H1 (cell line): Measurements from ENCODE around the gene SPATA19. TPM values are rescaled to one million over a fixed set of nuclear protein-coding genes. Genes with fewer than 3 reads are reported as not detected.

Source experiments
- CTCF ChIA-PET: fragments of 300-600 bp; sonication (Branson Sonifier 250); formaldehyde crosslinking; loops from one replicate; lab custom pipeline; 2021; ENCODE audit not compliant: partially characterized antibody; lab: Charles Lee
- POLR2A ChIA-PET: fragments of 300-600 bp; sonication (Branson Sonifier 250); formaldehyde crosslinking; loops from one replicate; lab custom pipeline; 2021; ENCODE audit warnings: inconsistent platforms; ENCODE audit not compliant: partially characterized antibody; lab: Charles Lee
- DNase-seq, 2 experiments: peaks; one replicate each; pipeline versions ENCODE4 v3.0.0 to v3.0.0-alpha.2; 2010 to 2022; ENCODE audit warnings: low spot score in 2 of 2, low read depth in 1 of 2, mixed read lengths in 1 of 2
- FAIRE-seq: peaks from 2 replicates; lab custom pipeline; 2011; peaks lifted over from hg19 to GRCh38; lab: Jason Lieb, UNC
- H2AFZ ChIP-seq: 2 replicates; pipeline ENCODE4 v1.8.1; 2012; ENCODE audit warnings: low read length, inconsistent platforms
- H2AK5ac ChIP-seq: 2 replicates; pipeline ENCODE4 v1.6.1; 2013; ENCODE audit warnings: low read depth, low read length
- H2BK120ac ChIP-seq: replicated peaks from 2 replicates; pipeline ENCODE3; 2013; ENCODE audit warnings: low read depth, low read length, inconsistent platforms
- H2BK12ac ChIP-seq: 2 replicates; pipeline ENCODE4 v1.6.1; 2013; ENCODE audit warnings: low read depth, low read length
- H2BK15ac ChIP-seq: 2 replicates; pipeline ENCODE4 v1.6.1; 2013; ENCODE audit warnings: low read length
- H2BK20ac ChIP-seq: 2 replicates; pipeline ENCODE4 v1.6.1; 2013; ENCODE audit warnings: low read length
- H2BK5ac ChIP-seq: 2 replicates; pipeline ENCODE4 v1.6.1; 2013; ENCODE audit warnings: low read depth, low read length
- H3K14ac ChIP-seq: 2 replicates; pipeline ENCODE4 v1.6.1; 2013; ENCODE audit warnings: inconsistent platforms; ENCODE audit not compliant: insufficient read length
- H3K18ac ChIP-seq: 2 replicates; pipeline ENCODE4 v1.6.1; 2013; ENCODE audit warnings: low read length; ENCODE audit errors: extremely low read depth
- H3K23ac ChIP-seq: 2 replicates; pipeline ENCODE4 v1.6.1; 2013; ENCODE audit warnings: inconsistent platforms; ENCODE audit not compliant: insufficient read length
- H3K23me2 ChIP-seq: 2 replicates; pipeline ENCODE4 v1.6.1; 2013; ENCODE audit warnings: low read depth, low read length
- H3K27ac ChIP-seq: 2 replicates; pipeline ENCODE4 v1.6.1; 2011; ENCODE audit warnings: low read depth, low read length, inconsistent platforms
- H3K27me3 ChIP-seq, 4 experiments: replicated peaks in 1 of 4; 1 replicate in 1 of 4; 2 replicates in 3 of 4; pipeline versions ENCODE4 v1.6.1 to v1.8.1; 2011 to 2013; ENCODE audit warnings: low read length in 3 of 4, mild to moderate bottlenecking in 3 of 4, inconsistent platforms in 2 of 4, mixed read lengths in 2 of 4, moderate library complexity in 1 of 4; ENCODE audit not compliant: control insufficient read depth in 3 of 4, insufficient read depth in 3 of 4; ENCODE audit errors: extremely low read depth in 1 of 4
- H3K36me3 ChIP-seq, 4 experiments: 2 replicates each; pipeline versions ENCODE4 v1.6.1 to v1.8.1; 2011 to 2013; ENCODE audit warnings: mild to moderate bottlenecking in 4 of 4, low read length in 3 of 4, moderate library complexity in 2 of 4, control low read depth in 1 of 4, inconsistent platforms in 1 of 4; ENCODE audit not compliant: insufficient read depth in 4 of 4, control insufficient read depth in 2 of 4
- H3K4ac ChIP-seq: replicated peaks from 2 replicates; pipeline ENCODE3; 2013; ENCODE audit warnings: low read length, low read depth, mixed read lengths, inconsistent platforms; ENCODE audit not compliant: insufficient read length
- H3K4me1 ChIP-seq, 4 experiments: replicated peaks in 1 of 4; 1 replicate in 1 of 4; 2 replicates in 3 of 4; pipeline versions ENCODE4 v1.6.1 to v1.8.1; 2011 to 2013; ENCODE audit warnings: low read length in 3 of 4, inconsistent platforms in 2 of 4, mixed read lengths in 1 of 4; ENCODE audit not compliant: insufficient read depth in 4 of 4, control insufficient read depth in 3 of 4
- H3K4me2 ChIP-seq, 2 experiments: 2 replicates each; pipeline versions ENCODE4 v1.6.1 to v1.8.1; 2011 to 2013; ENCODE audit warnings: low read depth in 2 of 2, low read length in 2 of 2, control low read depth in 1 of 2, inconsistent platforms in 1 of 2, mild to moderate bottlenecking in 1 of 2; ENCODE audit not compliant: insufficient read depth in 1 of 2
- H3K4me3 ChIP-seq, 4 experiments: fragments of 200-600, 300-600 bp in 1 of 4; sonication (generic), shearing (Covaris generic), sonication (Bioruptor Twin) in 1 of 4; 2 replicates each; pipeline versions ENCODE4 v1.5.1 to v1.8.1; 2011 to 2016; ENCODE audit warnings: low read length in 4 of 4, low read depth in 3 of 4, control low read depth in 2 of 4, inconsistent platforms in 2 of 4, mild to moderate bottlenecking in 2 of 4, mixed read lengths in 1 of 4, moderate library complexity in 1 of 4; ENCODE audit not compliant: insufficient read depth in 2 of 4; ENCODE audit errors: extremely low read depth in 1 of 4
- H3K56ac ChIP-seq: replicated peaks from 2 replicates; pipeline ENCODE3; 2013; ENCODE audit warnings: low read depth, mild to moderate bottlenecking, mixed read lengths, low read length, inconsistent platforms; ENCODE audit not compliant: insufficient read length
- H3K79me1 ChIP-seq: 2 replicates; pipeline ENCODE4 v1.6.1; 2013; ENCODE audit warnings: low read depth, low read length, control low read depth
- H3K79me2 ChIP-seq, 2 experiments: 2 replicates each; pipeline versions ENCODE4 v1.6.1 to v1.8.1; 2012 to 2013; ENCODE audit warnings: low read length in 2 of 2, mild to moderate bottlenecking in 2 of 2, inconsistent platforms in 1 of 2; ENCODE audit not compliant: insufficient read depth in 2 of 2, control insufficient read depth in 1 of 2
- H3K9ac ChIP-seq, 4 experiments: replicated peaks in 1 of 4; 1 replicate in 1 of 4; 2 replicates in 3 of 4; pipeline versions ENCODE4 v1.6.1 to v1.8.1; 2011 to 2013; ENCODE audit warnings: low read depth in 3 of 4, low read length in 3 of 4, control low read depth in 2 of 4, mild to moderate bottlenecking in 2 of 4, moderate library complexity in 2 of 4, inconsistent platforms in 1 of 4; ENCODE audit errors: extremely low read depth in 1 of 4
- H3K9me3 ChIP-seq, 2 experiments: 2 replicates each; pipeline versions ENCODE4 v1.6.1 to v1.8.1; 2012 to 2013; ENCODE audit warnings: mild to moderate bottlenecking in 2 of 2, moderate library complexity in 2 of 2, control low read depth in 1 of 2, inconsistent platforms in 1 of 2, low read depth in 1 of 2, low read length in 1 of 2, mixed read lengths in 1 of 2; ENCODE audit not compliant: insufficient read depth in 2 of 2
- H4K20me1 ChIP-seq, 2 experiments: replicated peaks in 1 of 2; 2 replicates each; pipeline versions ENCODE3 to v1.8.1; 2011 to 2013; ENCODE audit warnings: inconsistent platforms in 2 of 2, low read length in 2 of 2, mild to moderate bottlenecking in 1 of 2; ENCODE audit not compliant: insufficient read depth in 2 of 2, control insufficient read depth in 1 of 2
- H4K5ac ChIP-seq: 2 replicates; pipeline ENCODE4 v1.6.1; 2013; ENCODE audit warnings: low read length, low read depth, mixed read lengths, inconsistent platforms; ENCODE audit not compliant: insufficient read length
- H4K8ac ChIP-seq: 2 replicates; pipeline ENCODE4 v1.8.0; 2013; ENCODE audit warnings: mild to moderate bottlenecking, moderate library complexity, low read length, inconsistent platforms; ENCODE audit not compliant: insufficient read depth; ENCODE audit errors: extremely low read depth
- H4K91ac ChIP-seq: replicated peaks from 2 replicates; pipeline ENCODE3; 2013; ENCODE audit warnings: low read length, mixed read lengths, inconsistent platforms; ENCODE audit not compliant: insufficient read length
- ATF2 ChIP-seq: IDR thresholded peaks from 2 replicates; pipeline ENCODE4 v1.6.1; 2012; ENCODE audit warnings: low read length, inconsistent platforms
- CBX5 ChIP-seq: fragments of 300-800, 300-1000 bp; sonication (generic); IDR thresholded peaks from 2 replicates; pipeline ENCODE4 v1.7.1; 2016; ENCODE audit warnings: antibody characterized with exemption, low read length, low read depth
- CTBP2 ChIP-seq: IDR thresholded peaks from 2 replicates; pipeline ENCODE4 v1.7.0; 2011; ENCODE audit warnings: borderline replicate concordance, mild to moderate bottlenecking, moderate library complexity, mixed read lengths, low read length; ENCODE audit not compliant: insufficient read depth, insufficient read length
- FOSL1 ChIP-seq: IDR thresholded peaks from 2 replicates; pipeline ENCODE4 v1.6.1; 2011; ENCODE audit warnings: mild to moderate bottlenecking, low read depth, low read length, moderate library complexity; ENCODE audit not compliant: insufficient read depth
- JUN ChIP-seq: IDR thresholded peaks from 2 replicates; pipeline ENCODE4 v1.6.1; 2011; ENCODE audit warnings: low read depth, mild to moderate bottlenecking, improper control_type of control experiment, low read length
- MAX ChIP-seq: IDR thresholded peaks from 2 replicates; pipeline ENCODE4 v1.6.1; 2012; ENCODE audit warnings: inconsistent platforms
- POLR2AphosphoS5 ChIP-seq: IDR thresholded peaks from 2 replicates; pipeline ENCODE4 v1.6.1; 2011; ENCODE audit warnings: low read depth, low read length
- RFX5 ChIP-seq: IDR thresholded peaks from 2 replicates; pipeline ENCODE4 v1.6.1; 2011; ENCODE audit warnings: low read depth, low read length, improper control_type of control experiment, borderline replicate concordance
- RNF2 ChIP-seq: fragments of 200-900, 300-1000 bp; sonication (generic); IDR thresholded peaks from 2 replicates; pipeline ENCODE4 v1.7.1; 2016; ENCODE audit warnings: borderline replicate concordance, low read depth, mild to moderate bottlenecking, antibody characterized with exemption, low read length; ENCODE audit not compliant: poor library complexity, severe bottlenecking; ENCODE audit errors: missing control alignments
- SP4 ChIP-seq: IDR thresholded peaks from 2 replicates; pipeline ENCODE4 v1.6.1; 2012; ENCODE audit warnings: low read length, inconsistent platforms
- TCF12 ChIP-seq: IDR thresholded peaks from 2 replicates; pipeline ENCODE4 v1.6.1; 2011; ENCODE audit warnings: low read depth, mild to moderate bottlenecking, low read length
- YY1 ChIP-seq: IDR thresholded peaks from 2 replicates; pipeline ENCODE4 v1.6.1; 2011; ENCODE audit warnings: low read depth, mild to moderate bottlenecking, low read length
- WGBS, 2 experiments: shearing (Covaris generic) in 1 of 2; methylation state at CpG; one replicate each; pipeline versions ENCODE4 v1.1.6 to v1.1.7; 2013 to 2015; ENCODE audit warnings: low lambda C conversion rate in 2 of 2, mixed read lengths in 2 of 2, inconsistent platforms in 1 of 2, low coverage in 1 of 2, missing lambda C conversion rate in 1 of 2; ENCODE audit not compliant: insufficient replicate concordance in 2 of 2, insufficient coverage in 1 of 2, insufficient read length in 1 of 2; ENCODE audit errors: extremely low coverage in 1 of 2, missing lambda C conversion rate in 1 of 2; 5-methylcytosine and 5-hydroxymethylcytosine counted together
- polyA plus RNA-seq, 7 experiments: library from polyadenylated mRNA; depleted of rRNA in 3 of 7; stranded (reverse) in 5 of 7; unstranded in 2 of 7; fragments of >200 nt in 5 of 7; fragments of 200-250 nt in 2 of 7; gene quantifications; 1 replicate in 5 of 7; 2 replicates in 1 of 7; 4 replicates in 1 of 7; pipeline versions ENCODE4 v1.2.1 to v1.2.3, GENCODE V29; 2011 to 2013; ENCODE audit warnings: missing spikeins in 2 of 7, mixed read lengths in 2 of 7
- total RNA-seq: library from RNA; stranded (reverse); fragmentation: NEBNext Ultra II Directional; extraction: Animal tissue kit (Norgen Biotek cat#: 25700); gene quantifications from 2 replicates; pipeline ENCODE4 v1.2.1, GENCODE V29; 2021

The SPATA19 gene
- total and polyA plus RNA-seq, 2 of the 8 experiments (the other 6 are each of a cell fraction or from before 2014, with no cell fraction given): not detected

- no peak overlapping the region for H3K14ac ChIP-seq
- H2BK20ac ChIP-seq: no peak overlapping the region
- peak overlapping the region; percentile 62; the same call in 1 of the 2 replicates for H4K8ac ChIP-seq
- CTCF ChIA-PET: interaction anchor here (0.9 to 2.7 kb wide), 6 partner anchors 12 to 1513 kb away, joined by 3 to 16 read pairs (median 3); no protein-coding TSS in a partner anchor
- H2BK15ac ChIP-seq: no peak overlapping the region
- 98% methylated on average over 6 of the region's 6 CpGs; no CpG with 5 or more reads in 1 of the 2 experiments for WGBS, 2 experiments
- no peak overlapping the region for H3K4me2 ChIP-seq
- H3K27ac ChIP-seq: no peak overlapping the region
- H3K4me1 ChIP-seq: peaks cover 0 to 2% (median 0%) of the 10 kb centered on the region in 4 experiments; a peak in 1 of 7 replicates
- no peaks in the 10 kb centered on the region; the same call in 1 of the 2 replicates for H3K23me2 ChIP-seq
- H2AK5ac ChIP-seq: no peak overlapping the region
- no peak overlapping the region for H2BK120ac ChIP-seq
- no peaks in the 10 kb centered on the region for H3K79me2 ChIP-seq
- H3K36me3 ChIP-seq: no peaks in the 10 kb centered on the region
- no peak overlapping the region for H4K91ac ChIP-seq
- FAIRE-seq (no peak), DNase-seq (peak in 1 of 2 experiments; percentile 27)
- H3K9me3 ChIP-seq: no peaks in the 10 kb centered on the region
- H3K4me3 ChIP-seq: no peak overlapping the region
- H3K56ac ChIP-seq: no peak overlapping the region
- H3K79me1 ChIP-seq: no peaks in the 10 kb centered on the region
- peak overlapping the region; percentile 55; the same call in 1 of the 2 replicates for H2BK5ac ChIP-seq
- H3K27me3 ChIP-seq: no peaks in the 10 kb centered on the region; a peak in 1 of 7 replicates
- POLR2A ChIA-PET: no interaction called here
- H3K9ac ChIP-seq: no peak overlapping the region
- H2AFZ ChIP-seq: no peak overlapping the region
- no peak overlapping the region for H4K5ac ChIP-seq
- H4K20me1 ChIP-seq: no peaks in the 10 kb centered on the region
- 0 out of 2 replicates have a peak overlapping the region, but pooled peaks have one; percentile 38 for H3K18ac ChIP-seq
- H3K4ac ChIP-seq: no peak overlapping the region
- no peak overlapping the region for H3K23ac ChIP-seq
- no peak overlapping the region for H2BK12ac ChIP-seq
- TF ChIP-seq RNF2: no peak
- TF ChIP-seq CBX5: no peak
- no peak for TF ChIP-seq TCF12
- TF ChIP-seq RFX5: no peak
- no peak for TF ChIP-seq JUN
- no peak for TF ChIP-seq ATF2
- TF ChIP-seq YY1: no peak
- no peak for TF ChIP-seq MAX
- TF ChIP-seq CTBP2: no peak
- no peak for TF ChIP-seq POLR2AphosphoS5
- TF ChIP-seq SP4: no peak
- no peak for TF ChIP-seq FOSL1
Observed at GRCh38 chr11:133823211-133823610, 22.1 kb downstream of the SPATA19 start.
